HepG2 (cell line): ENCODE data around the gene CDH11. TPM values are rescaled to one million over a fixed set of nuclear protein-coding genes. Genes with fewer than 3 reads are reported as not detected.
A peak's percentile ranks its signal among the peaks of the same experiment; 100 is the strongest.

Experiments used
- ATAC-seq: fragments of 200-7000 bp; cut with Tn5 transposase; 3 replicates; pipeline ENCODE4 v1.9.1; 2020; ENCODE audit warnings: mild to moderate bottlenecking, moderate library complexity
- BruUV-seq: library from RNA; stranded (reverse); fragments of 400-500 nt; replicated peaks from 2 replicates; lab custom pipeline; 2021; lab: Mats Ljungman, UMichigan
- CTCF ChIA-PET: fragments of 300-600 bp; formaldehyde crosslinking; extraction: SDS; loops from one replicate; lab custom pipeline; 2021; ENCODE audit warnings: low total read pairs, inconsistent platforms, low intra/inter-chr PET ratio; lab: Yijun Ruan, JAX
- POLR2A ChIA-PET: fragments of 350-600 bp; sonication (Branson Sonifier 250); formaldehyde crosslinking; loops from one replicate; lab custom pipeline; 2020; ENCODE audit warnings: antibody characterized with exemption, inconsistent platforms; lab: Yijun Ruan, JAX
- DNase-seq: peaks from one replicate; pipeline ENCODE4 v3.0.0-alpha.2; 2015; ENCODE audit warnings: low spot score
- FAIRE-seq: peaks from 3 replicates; lab custom pipeline; 2011; peaks lifted over from hg19 to GRCh38; lab: Jason Lieb, UNC
- H2AFZ ChIP-seq: one replicate; pipeline ENCODE4 v1.6.1; 2011; ENCODE audit warnings: low read length, inconsistent platforms
- H3K27ac ChIP-seq: fragments of 300-600 bp; 3 replicates; pipeline ENCODE4 v1.8.0; 2011; ENCODE audit warnings: mixed run types, mild to moderate bottlenecking, mixed read lengths, low read length, inconsistent platforms; ENCODE audit not compliant: insufficient read depth; ENCODE audit errors: extremely low read length
- H3K27me3 ChIP-seq, 2 experiments: fragments of 200-600 bp in 1 of 2; 2 replicates in 1 of 2; 3 replicates in 1 of 2; pipeline versions ENCODE4 v1.6.0 to v1.8.0; 2011; ENCODE audit warnings: low read length in 2 of 2, mild to moderate bottlenecking in 2 of 2, moderate library complexity in 2 of 2, inconsistent platforms in 1 of 2; ENCODE audit not compliant: insufficient read depth in 2 of 2, control insufficient read depth in 1 of 2
- H3K36me3 ChIP-seq, 2 experiments: fragments of 200-600 bp in 1 of 2; replicated peaks in 1 of 2; 2 replicates in 1 of 2; 3 replicates in 1 of 2; pipeline versions ENCODE4 v1.5.1 to v1.8.0; 2011; ENCODE audit warnings: low read length in 2 of 2, inconsistent platforms in 1 of 2; ENCODE audit not compliant: insufficient read depth in 2 of 2, control insufficient read depth in 1 of 2
- H3K4me1 ChIP-seq: 2 replicates; pipeline ENCODE4 v1.5.1; 2012; ENCODE audit warnings: low read length, inconsistent platforms; ENCODE audit not compliant: insufficient read depth
- H3K4me2 ChIP-seq: 2 replicates; pipeline ENCODE4 v1.6.0; 2011; ENCODE audit warnings: low read depth, low read length, inconsistent platforms
- H3K4me3 ChIP-seq, 3 experiments: fragments of 200-600 bp in 1 of 3; sonication (generic), shearing (Covaris generic) in 1 of 3; replicated peaks in 1 of 3; 2 replicates each; pipeline ENCODE4 v1.5.1; 2011 to 2016; ENCODE audit warnings: low read length in 3 of 3, inconsistent platforms in 2 of 3, low read depth in 2 of 3, mild to moderate bottlenecking in 2 of 3, control low read depth in 1 of 3, mixed read lengths in 1 of 3; ENCODE audit not compliant: insufficient read depth in 1 of 3
- H3K79me2 ChIP-seq: one replicate; pipeline ENCODE4 v1.6.1; 2011; ENCODE audit warnings: low read length, inconsistent platforms; ENCODE audit not compliant: insufficient read depth
- H3K9ac ChIP-seq: 2 replicates; pipeline ENCODE4 v1.6.0; 2011; ENCODE audit warnings: mild to moderate bottlenecking, low read depth, low read length, inconsistent platforms; ENCODE audit not compliant: insufficient read depth
- H3K9me3 ChIP-seq: 2 replicates; pipeline ENCODE4 v1.5.1; 2012; ENCODE audit warnings: mild to moderate bottlenecking, low read length
- H4K20me1 ChIP-seq: 2 replicates; pipeline ENCODE4 v1.6.0; 2011; ENCODE audit warnings: inconsistent platforms, mild to moderate bottlenecking, low read length, moderate library complexity; ENCODE audit not compliant: insufficient read depth
- FOXA3 ChIP-seq: IDR thresholded peaks from 2 replicates; pipeline ENCODE4 v1.6.1; 2016; ENCODE audit warnings: missing genetic modification reagents, missing compliant biosample characterization
- GMEB2 ChIP-seq: IDR thresholded peaks from 2 replicates; pipeline ENCODE4 v1.6.1; 2016; ENCODE audit warnings: missing biosample characterization, missing genetic modification reagents, low read depth
- LCORL ChIP-seq, 2 experiments: fragments of 450-650 bp in 1 of 2; sonication (generic) in 1 of 2; formaldehyde crosslinking in 1 of 2; IDR thresholded peaks; 2 replicates each; pipeline versions ENCODE4 v1.5.0 to v1.6.1; 2017 to 2020; ENCODE audit warnings: antibody characterized with exemption in 1 of 2, missing genetic modification reagents in 1 of 2
- MAF1 ChIP-seq: sonication (generic); formaldehyde crosslinking; IDR thresholded peaks from 2 replicates; pipeline ENCODE4 v1.5.0; 2020; ENCODE audit warnings: missing genetic modification reagents, borderline replicate concordance
- POLR2G ChIP-seq: fragments of 200-400 bp; formaldehyde crosslinking; IDR thresholded peaks from 2 replicates; pipeline ENCODE4 v1.6.1; 2018; ENCODE audit warnings: mild to moderate bottlenecking, low read depth, low read length, moderate library complexity
- SMARCE1 ChIP-seq: fragments of 450-650 bp; IDR thresholded peaks from 2 replicates; pipeline ENCODE4 v1.6.1; 2017; ENCODE audit warnings: borderline replicate concordance
- ZNF225 ChIP-seq: sonication (generic); formaldehyde crosslinking; IDR thresholded peaks from 2 replicates; pipeline ENCODE4 v1.4.0; 2020; ENCODE audit warnings: mild to moderate bottlenecking, missing genetic modification reagents
- ZNF430 ChIP-seq: sonication (generic); formaldehyde crosslinking; IDR thresholded peaks from 2 replicates; pipeline ENCODE4 v1.9.0; 2021; ENCODE audit warnings: mild to moderate bottlenecking, missing genetic modification reagents
- ZNF616 ChIP-seq: sonication (generic); formaldehyde crosslinking; IDR thresholded peaks from 2 replicates; pipeline ENCODE4 v1.5.0; 2020; ENCODE audit warnings: low read depth, mild to moderate bottlenecking, missing genetic modification reagents
- ZSCAN12 ChIP-seq: sonication (generic); formaldehyde crosslinking; IDR thresholded peaks from 2 replicates; pipeline ENCODE4 v1.9.0; 2021; ENCODE audit warnings: mild to moderate bottlenecking, missing genetic modification reagents
- WGBS: methylation state at CpG from one replicate; pipeline ENCODE4 v1.1.6; 2017; ENCODE audit warnings: low lambda C conversion rate; 5-methylcytosine and 5-hydroxymethylcytosine counted together
- in situ Hi-C: cut with HindIII; loops from 2 replicates; pipeline ENCODE4 v1.10.0; 2017; ENCODE audit warnings: low pct_unique_long_range_greater_than_20kb; ENCODE audit not compliant: extremely low pct_ligation_motif_present
- intact Hi-C: fragments of 100-400 bp; cut with micrococcal nuclease; formaldehyde crosslinking; loops from one replicate; pipeline ENCODE4 v1.10.0; 2022; ENCODE audit not compliant: unreplicated experiment
- polyA plus RNA-seq, 8 experiments: library from polyadenylated mRNA; depleted of rRNA in 3 of 8; stranded (reverse) in 7 of 8; unstranded in 1 of 8; fragments of >200 nt; fragmentation: Illumina TruSeq in 4 of 8; extraction: Trizol in 4 of 8; gene quantifications; 2 replicates each; pipeline versions ENCODE4 v1.2.1 to v1.2.3, GENCODE V29; 2011 to 2016; ENCODE audit warnings: low read depth in 4 of 8, missing spikeins in 1 of 8, mixed read lengths in 1 of 8; ENCODE audit not compliant: insufficient read depth in 1 of 8
- total RNA-seq, 5 experiments: library from RNA; depleted of rRNA; stranded (reverse); fragments of >200 nt; fragmentation: Illumina TruSeq; extraction: Trizol; gene quantifications; 2 replicates each; pipeline ENCODE4 v1.2.3, GENCODE V29; 2016; ENCODE audit warnings: low read depth in 1 of 5
- TF ChIP-seq, protein P1 (sequence below): sonication (generic); formaldehyde crosslinking; IDR thresholded peaks from 2 replicates; pipeline ENCODE4 v1.5.1; 2020; ENCODE audit warnings: missing genetic modification reagents, mild to moderate bottlenecking, borderline replicate concordance
- TF ChIP-seq, protein P2 (sequence below): fragments of 450-650 bp; IDR thresholded peaks from 2 replicates; pipeline ENCODE4 v1.6.1; 2016

CDH11 gene
- total and polyA plus RNA-seq, 2 of the 13 experiments (the other 11 are each of a cell fraction or from before 2014, with no cell fraction given): not detected

DNA sequence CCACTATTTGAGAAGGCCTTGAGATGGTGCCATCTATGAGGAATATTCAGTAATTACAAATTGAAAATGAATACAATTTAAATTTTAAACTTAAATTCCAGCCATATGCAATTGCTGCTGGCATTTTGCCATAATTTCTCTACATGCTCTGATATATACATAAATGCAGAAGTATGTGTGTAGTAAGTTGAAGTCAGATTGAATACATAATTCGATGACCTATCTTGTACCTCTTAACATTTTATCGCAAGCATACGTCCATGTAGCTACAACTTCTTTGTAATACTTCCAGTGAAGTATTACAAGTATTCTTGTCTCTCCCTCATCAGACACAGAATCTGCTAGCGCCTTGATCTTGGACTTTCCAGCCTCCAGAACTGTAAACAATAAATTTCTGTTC, 26.0 kb downstream of the CDH11 start:
- Histone ChIP-seq H2AFZ (no peak overlapping the region), H3K4me3 (no peak overlapping the region), H3K36me3 (no peaks in the 10 kb centered on the region), H3K4me1 (no peaks in the 10 kb centered on the region), H3K9me3 (no peaks in the 10 kb centered on the region), H3K4me2 (no peak overlapping the region), H3K27ac (no peak overlapping the region)
- 45% methylated on average over 4 of the region's 4 CpGs for WGBS
- BruUV-seq: no TSS peak
- in situ Hi-C loops: no loop called here
- FAIRE-seq: no peak
- intact Hi-C loops: no loop called here
- no peak for TF ChIP-seq ZSCAN12 (CRISPR knock-in tag)
- 0 out of 2 replicates have a peak, but pooled peaks have one; percentile 48 for TF ChIP-seq LCORL (IDR thresholded peaks at IDR 0.05)
- TF ChIP-seq LCORL (CRISPR knock-in tag; IDR thresholded peaks at IDR 0.05): no peak
- TF ChIP-seq, all 625 proteins: peak for 1
- CTCF ChIA-PET: no interaction called here
- Histone ChIP-seq H3K9ac (no peak overlapping the region), H3K27me3 (no peaks in the 10 kb centered on the region), H3K79me2 (no peaks in the 10 kb centered on the region), H4K20me1 (no peaks in the 10 kb centered on the region)
- DNase-seq (no peak), ATAC-seq (no peak)
- POLR2A ChIA-PET: no interaction called here

- Histone ChIP-seq H4K20me1 (no peaks in the 10 kb centered on the region), H3K4me2 (no peak overlapping the region), H3K79me2 (no peaks in the 10 kb centered on the region), H2AFZ (no peak overlapping the region), H3K27ac (no peak overlapping the region), H3K27me3 (no peaks in the 10 kb centered on the region), H3K4me1 (no peaks in the 10 kb centered on the region), H3K4me3 (no peak overlapping the region), H3K9ac (no peak overlapping the region), H3K9me3 (no peaks in the 10 kb centered on the region), H3K36me3 (no peaks in the 10 kb centered on the region)
- ATAC-seq: no peak
- FAIRE-seq: no peak
- POLR2A ChIA-PET: no interaction called here
- DNase-seq: no peak
- intact Hi-C loops: no loop called here
- CTCF ChIA-PET: no interaction called here
- in situ Hi-C loops: no loop called here
- 32% methylated on average over 2 of the region's 2 CpGs for WGBS
- no TSS peak for BruUV-seq
- TF ChIP-seq MAF1 (CRISPR knock-in tag): no peak
- TF ChIP-seq GMEB2: no peak
- TF ChIP-seq ZNF430 (CRISPR knock-in tag): no peak
- TF ChIP-seq, protein P1, sequence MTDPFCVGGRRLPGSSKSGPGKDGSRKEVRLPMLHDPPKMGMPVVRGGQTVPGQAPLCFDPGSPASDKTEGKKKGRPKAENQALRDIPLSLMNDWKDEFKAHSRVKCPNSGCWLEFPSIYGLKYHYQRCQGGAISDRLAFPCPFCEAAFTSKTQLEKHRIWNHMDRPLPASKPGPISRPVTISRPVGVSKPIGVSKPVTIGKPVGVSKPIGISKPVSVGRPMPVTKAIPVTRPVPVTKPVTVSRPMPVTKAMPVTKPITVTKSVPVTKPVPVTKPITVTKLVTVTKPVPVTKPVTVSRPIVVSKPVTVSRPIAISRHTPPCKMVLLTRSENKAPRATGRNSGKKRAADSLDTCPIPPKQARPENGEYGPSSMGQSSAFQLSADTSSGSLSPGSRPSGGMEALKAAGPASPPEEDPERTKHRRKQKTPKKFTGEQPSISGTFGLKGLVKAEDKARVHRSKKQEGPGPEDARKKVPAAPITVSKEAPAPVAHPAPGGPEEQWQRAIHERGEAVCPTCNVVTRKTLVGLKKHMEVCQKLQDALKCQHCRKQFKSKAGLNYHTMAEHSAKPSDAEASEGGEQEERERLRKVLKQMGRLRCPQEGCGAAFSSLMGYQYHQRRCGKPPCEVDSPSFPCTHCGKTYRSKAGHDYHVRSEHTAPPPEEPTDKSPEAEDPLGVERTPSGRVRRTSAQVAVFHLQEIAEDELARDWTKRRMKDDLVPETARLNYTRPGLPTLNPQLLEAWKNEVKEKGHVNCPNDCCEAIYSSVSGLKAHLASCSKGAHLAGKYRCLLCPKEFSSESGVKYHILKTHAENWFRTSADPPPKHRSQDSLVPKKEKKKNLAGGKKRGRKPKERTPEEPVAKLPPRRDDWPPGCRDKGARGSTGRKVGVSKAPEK: no peak
- TF ChIP-seq POLR2G: no peak
- TF ChIP-seq, protein P2, sequence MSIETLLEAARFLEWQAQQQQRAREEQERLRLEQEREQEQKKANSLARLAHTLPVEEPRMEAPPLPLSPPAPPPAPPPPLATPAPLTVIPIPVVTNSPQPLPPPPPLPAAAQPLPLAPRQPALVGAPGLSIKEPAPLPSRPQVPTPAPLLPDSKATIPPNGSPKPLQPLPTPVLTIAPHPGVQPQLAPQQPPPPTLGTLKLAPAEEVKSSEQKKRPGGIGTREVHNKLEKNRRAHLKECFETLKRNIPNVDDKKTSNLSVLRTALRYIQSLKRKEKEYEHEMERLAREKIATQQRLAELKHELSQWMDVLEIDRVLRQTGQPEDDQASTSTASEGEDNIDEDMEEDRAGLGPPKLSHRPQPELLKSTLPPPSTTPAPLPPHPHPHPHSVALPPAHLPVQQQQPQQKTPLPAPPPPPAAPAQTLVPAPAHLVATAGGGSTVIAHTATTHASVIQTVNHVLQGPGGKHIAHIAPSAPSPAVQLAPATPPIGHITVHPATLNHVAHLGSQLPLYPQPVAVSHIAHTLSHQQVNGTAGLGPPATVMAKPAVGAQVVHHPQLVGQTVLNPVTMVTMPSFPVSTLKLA: no peak
- TF ChIP-seq ZNF616 (CRISPR knock-in tag): no peak
- TF ChIP-seq SMARCE1: no peak
- no peak for TF ChIP-seq FOXA3 (CRISPR knock-in tag)
- TF ChIP-seq ZNF225: no peak
Measured at GRCh38 chr16:65095090-65095728, 26.7 kb downstream of the CDH11 start.
